HG02798 (cell line): ENCODE data around the gene KLF7.
"Not testable (repeated sequence)": the region's sequence is repeated elsewhere in the genome, so short reads cannot be mapped to it uniquely, and the experiment has no call there.

Experiments used
- ATAC-seq: cut with Tn5 transposase; IDR thresholded peaks from one replicate; pipeline ENCODE4 v1.9.1; 2021; ENCODE audit warnings: mild to moderate bottlenecking; ENCODE audit not compliant: unreplicated experiment, poor library complexity

KLF7 gene

DNA sequence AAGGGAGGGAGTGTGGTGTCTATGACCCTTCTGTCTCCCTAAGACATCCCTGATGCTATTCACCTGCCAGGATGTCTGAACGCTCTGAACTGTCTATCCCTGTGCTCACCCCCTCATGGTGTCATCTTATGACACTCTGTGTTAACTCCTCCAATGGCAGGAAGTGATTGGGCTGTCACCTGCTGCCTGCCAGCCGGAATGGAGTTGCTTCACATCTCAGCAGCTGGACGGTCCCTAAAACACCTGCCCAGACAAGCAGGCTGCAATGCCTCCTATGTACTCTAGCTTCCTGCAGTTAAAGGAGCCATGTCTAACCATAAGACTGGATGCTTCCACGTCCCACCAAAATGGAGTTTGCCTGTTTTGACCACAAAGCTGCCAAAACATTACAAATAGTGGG is 126.5 kb downstream of the KLF7 start:
- ATAC-seq: no peak

DNA sequence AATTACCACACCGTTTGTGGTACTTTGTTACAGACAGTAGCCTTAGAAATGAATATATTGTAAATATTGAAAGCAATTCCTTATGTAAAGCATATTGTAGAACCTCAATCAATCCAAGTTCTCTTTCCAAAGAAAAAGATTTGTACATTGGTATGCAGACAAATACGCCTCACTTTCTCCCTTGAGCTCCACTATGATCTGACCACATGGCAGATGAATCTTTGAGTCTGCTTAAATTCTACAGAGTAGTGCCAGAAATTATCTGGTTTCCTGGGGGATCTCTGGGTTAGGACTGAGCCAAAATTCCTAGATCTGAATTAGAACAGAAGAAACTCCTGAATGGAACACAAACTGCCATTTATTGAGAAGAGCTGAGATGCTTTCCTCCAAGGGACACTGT is 127.4 kb downstream of the KLF7 start:
- no peak for ATAC-seq

DNA sequence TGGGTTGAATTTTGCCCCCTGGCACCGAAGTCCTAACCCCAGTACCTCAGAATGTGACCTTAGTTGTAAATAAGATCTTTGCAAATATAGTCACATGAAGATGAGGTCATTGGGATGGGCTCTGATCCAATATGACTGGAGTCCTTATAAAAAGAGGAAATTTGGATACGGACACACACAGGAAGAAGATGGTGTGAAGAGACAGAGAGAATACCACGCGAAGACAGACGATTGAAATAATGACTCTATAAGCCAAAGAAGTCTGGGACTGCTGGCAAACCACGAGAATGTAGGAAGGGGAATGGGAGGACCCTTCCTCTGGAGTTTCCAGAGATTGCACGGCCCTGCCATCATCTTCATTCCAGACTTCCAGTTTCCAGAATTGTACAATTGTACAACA is 127.9 kb downstream of the KLF7 start:
- ATAC-seq: no peak

DNA sequence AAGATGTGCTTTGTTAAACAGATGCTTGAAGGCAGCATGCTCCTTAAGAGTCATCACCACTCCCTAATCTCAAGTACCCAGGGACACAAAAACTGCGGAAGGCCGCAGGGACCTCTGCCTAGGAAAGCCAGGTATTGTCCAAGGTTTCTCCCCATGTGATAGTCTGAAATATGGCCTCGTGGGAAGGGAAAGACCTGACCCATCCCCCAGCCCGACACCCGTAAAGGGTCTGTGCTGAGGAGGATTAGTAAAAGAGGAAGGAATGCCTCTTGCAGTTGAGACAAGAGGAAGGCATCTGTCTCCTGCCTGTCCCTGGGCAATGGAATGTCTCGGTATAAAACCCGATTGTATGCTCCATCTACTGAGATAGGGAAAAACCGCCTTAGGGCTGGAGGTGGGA is 128.7 kb downstream of the KLF7 start:
- ATAC-seq: not testable (repeated sequence)

DNA sequence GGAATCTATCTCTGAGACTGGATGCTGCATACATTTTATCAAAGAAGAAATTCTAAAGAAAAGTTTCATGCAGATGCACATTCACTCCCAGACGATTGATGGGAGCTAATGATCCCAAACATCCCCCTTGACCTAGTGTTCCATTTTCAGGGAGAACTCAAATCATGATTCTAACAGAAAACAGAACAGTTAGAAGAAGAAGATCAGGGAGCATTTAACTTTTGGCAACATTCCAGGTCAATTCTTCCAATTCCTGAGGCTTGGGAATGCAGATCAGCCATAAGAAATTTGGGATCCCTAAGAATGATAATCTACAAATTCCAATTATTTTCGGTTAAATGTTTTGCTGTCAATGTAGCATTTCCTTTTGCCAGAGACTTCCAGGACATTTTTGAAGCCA is 129.9 kb downstream of the KLF7 start:
- no peak for ATAC-seq

DNA sequence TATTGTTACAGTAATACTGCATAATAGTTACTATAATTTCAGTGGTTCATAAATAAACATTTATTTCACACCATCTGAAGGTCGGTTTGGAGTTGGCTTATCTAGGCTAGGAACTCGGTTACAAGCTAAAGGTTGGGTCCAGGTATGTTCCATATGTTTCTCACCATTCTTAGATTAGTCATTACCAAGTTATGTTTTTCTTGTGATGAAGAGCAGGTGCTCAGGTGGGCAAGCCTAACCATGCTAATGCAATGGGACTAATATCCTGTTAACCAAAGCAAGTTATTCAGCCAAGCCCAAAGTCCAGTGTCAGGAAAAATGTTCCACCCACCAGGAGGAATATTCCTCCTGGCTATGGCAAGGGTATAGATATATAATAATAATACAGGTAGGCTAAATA is 133.3 kb downstream of the KLF7 start:
- ATAC-seq: no peak
